GM18861 (cell line): Measurements from ENCODE around the gene NSMCE1.
A peak's percentile ranks its signal among the peaks of the same experiment; 100 is the strongest.
"Not testable (repeated sequence)": the region's sequence is repeated elsewhere in the genome, so short reads cannot be mapped to it uniquely, and the experiment has no call there.

Experiments used
- ATAC-seq: cut with Tn5 transposase; IDR thresholded peaks from one replicate; pipeline ENCODE4 v1.9.1; 2021; ENCODE audit not compliant: unreplicated experiment

The NSMCE1 gene

GRCh38 chr16:27272697-27273096 lies 4.1 kb upstream of the NSMCE1 start:
- ATAC-seq: not testable (repeated sequence)

GRCh38 chr16:27272076-27272475 lies 3.5 kb upstream of the NSMCE1 start:
- ATAC-seq: no peak

- no peak for ATAC-seq
These were observed 1.8 kb upstream of the NSMCE1 start for GRCh38 chr16:27270349-27270748.

- ATAC-seq: no peak
These were observed 953 bp upstream of the NSMCE1 start for GRCh38 chr16:27269300-27270150.

- no peak for ATAC-seq
These were observed 1.4 kb downstream of the NSMCE1 start for GRCh38 chr16:27267037-27267677.

GRCh38 chr16:27265982-27266381 lies 2.6 kb downstream of the NSMCE1 start:
- no peak for ATAC-seq

- ATAC-seq: no peak
These were observed 4.4 kb downstream of the NSMCE1 start for GRCh38 chr16:27264151-27264550.

GRCh38 chr16:27262904-27263423 lies 5.6 kb downstream of the NSMCE1 start:
- not testable (repeated sequence) for ATAC-seq

GRCh38 chr16:27259710-27260109 lies 8.9 kb downstream of the NSMCE1 start:
- ATAC-seq: no peak

- ATAC-seq: no peak
These were observed 10.3 kb downstream of the NSMCE1 start for GRCh38 chr16:27258241-27258734.

- no peak for ATAC-seq
These were observed 11.3 kb downstream of the NSMCE1 start for GRCh38 chr16:27257271-27257670.

GRCh38 chr16:27256861-27257260 lies 11.7 kb downstream of the NSMCE1 start:
- ATAC-seq: no peak

GRCh38 chr16:27254262-27254811 lies 14.2 kb downstream of the NSMCE1 start:
- peak; percentile 67 for ATAC-seq

- ATAC-seq: no peak
These were observed 15.0 kb downstream of the NSMCE1 start for GRCh38 chr16:27253526-27253930.

GRCh38 chr16:27252206-27252585 lies 16.4 kb downstream of the NSMCE1 start:
- ATAC-seq: no peak

GRCh38 chr16:27251541-27252205 lies 16.9 kb downstream of the NSMCE1 start:
- no peak for ATAC-seq

GRCh38 chr16:27248886-27249285 lies 19.7 kb downstream of the NSMCE1 start:
- ATAC-seq: not testable (repeated sequence)

- ATAC-seq: no peak
These were observed 20.5 kb downstream of the NSMCE1 start for GRCh38 chr16:27248036-27248435.

- ATAC-seq: not testable (repeated sequence)
These were observed 21.5 kb downstream of the NSMCE1 start for GRCh38 chr16:27247076-27247475.

- ATAC-seq: no peak
These were observed 22.1 kb downstream of the NSMCE1 start for GRCh38 chr16:27246439-27246838.
